Astrocyte (in vitro differentiated cells and primary cell): Measurements from ENCODE around the gene MAN1C1.

ENCODE experiments used
- EZH2 ChIP-seq: IDR thresholded peaks from 2 replicates; pipeline ENCODE4 v1.6.1; 2012; ENCODE audit warnings: mild to moderate bottlenecking, low read length, inconsistent platforms; ENCODE audit not compliant: insufficient read depth
- TF ChIP-seq, protein P1 (sequence below): IDR thresholded peaks from 2 replicates; pipeline ENCODE4 v1.5.1; 2011; ENCODE audit warnings: low read depth, mild to moderate bottlenecking, inconsistent platforms, low read length, moderate library complexity; ENCODE audit not compliant: insufficient read depth

DNA sequence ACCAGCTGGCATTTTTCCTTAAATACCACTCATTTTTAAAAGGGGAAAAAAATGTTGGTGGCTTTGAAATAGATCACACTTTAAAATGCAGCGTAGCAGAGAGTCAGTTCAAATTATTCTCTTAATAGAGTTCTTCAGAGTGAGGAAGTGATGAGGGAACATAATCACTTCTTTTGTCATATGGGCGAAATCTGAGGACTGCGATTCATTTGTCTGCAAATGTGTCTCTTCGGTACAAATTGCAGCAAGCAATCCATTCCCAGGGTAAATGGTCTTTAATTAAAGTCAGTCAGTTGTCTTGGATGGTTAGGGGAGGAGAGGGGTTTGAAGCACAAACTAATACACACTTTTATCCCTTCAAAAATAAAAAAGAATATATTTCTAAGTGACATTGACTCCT, 97.4 kb downstream of the MAN1C1 start:
- no peak for TF ChIP-seq EZH2
- TF ChIP-seq, protein P1, sequence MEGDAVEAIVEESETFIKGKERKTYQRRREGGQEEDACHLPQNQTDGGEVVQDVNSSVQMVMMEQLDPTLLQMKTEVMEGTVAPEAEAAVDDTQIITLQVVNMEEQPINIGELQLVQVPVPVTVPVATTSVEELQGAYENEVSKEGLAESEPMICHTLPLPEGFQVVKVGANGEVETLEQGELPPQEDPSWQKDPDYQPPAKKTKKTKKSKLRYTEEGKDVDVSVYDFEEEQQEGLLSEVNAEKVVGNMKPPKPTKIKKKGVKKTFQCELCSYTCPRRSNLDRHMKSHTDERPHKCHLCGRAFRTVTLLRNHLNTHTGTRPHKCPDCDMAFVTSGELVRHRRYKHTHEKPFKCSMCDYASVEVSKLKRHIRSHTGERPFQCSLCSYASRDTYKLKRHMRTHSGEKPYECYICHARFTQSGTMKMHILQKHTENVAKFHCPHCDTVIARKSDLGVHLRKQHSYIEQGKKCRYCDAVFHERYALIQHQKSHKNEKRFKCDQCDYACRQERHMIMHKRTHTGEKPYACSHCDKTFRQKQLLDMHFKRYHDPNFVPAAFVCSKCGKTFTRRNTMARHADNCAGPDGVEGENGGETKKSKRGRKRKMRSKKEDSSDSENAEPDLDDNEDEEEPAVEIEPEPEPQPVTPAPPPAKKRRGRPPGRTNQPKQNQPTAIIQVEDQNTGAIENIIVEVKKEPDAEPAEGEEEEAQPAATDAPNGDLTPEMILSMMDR, result no peak
